HL-60 (cell line): ENCODE results near the gene CAMK1D.
"Not testable (repeated sequence)": the region's sequence is repeated elsewhere in the genome, so short reads cannot be mapped to it uniquely, and the experiment has no call there.

Experiments
- DNase-seq, 2 experiments: peaks; one replicate each; pipeline ENCODE4 v3.0.0-alpha.2; 2010 to 2020; ENCODE audit warnings: low read depth in 1 of 2, low spot score in 1 of 2
- H3K27ac ChIP-seq: fragments of 250-450 bp; sonication (Bioruptor Pico); replicated peaks from 2 replicates; pipeline ENCODE4 v1.5.1; 2020; ENCODE audit warnings: mild to moderate bottlenecking, moderate library complexity
- H3K27me3 ChIP-seq: fragments of 250-450 bp; sonication (Bioruptor Pico); 2 replicates; pipeline ENCODE4 v1.5.1; 2021; ENCODE audit warnings: mild to moderate bottlenecking, moderate library complexity; ENCODE audit not compliant: insufficient read depth, poor library complexity, severe bottlenecking
- H3K4me3 ChIP-seq: replicated peaks from 2 replicates; pipeline ENCODE4 v1.5.1; 2011; ENCODE audit warnings: mild to moderate bottlenecking, control low read depth, low read length; ENCODE audit not compliant: insufficient read depth
- GABPA ChIP-seq: IDR thresholded peaks from 2 replicates; pipeline ENCODE4 v1.6.1; 2012; ENCODE audit warnings: low read depth
- POLR2AphosphoS5 ChIP-seq: IDR thresholded peaks from 2 replicates; pipeline ENCODE4 v1.6.1; 2012; ENCODE audit warnings: low read depth
- SPI1 ChIP-seq: IDR thresholded peaks from 2 replicates; pipeline ENCODE4 v1.6.1; 2012; ENCODE audit warnings: low read depth, mild to moderate bottlenecking, borderline replicate concordance
- TF ChIP-seq, protein P1 (sequence below): IDR thresholded peaks from 2 replicates; pipeline ENCODE4 v1.6.1; 2012; ENCODE audit warnings: low read depth; ENCODE audit not compliant: insufficient replicate concordance
- TF ChIP-seq, protein P2 (sequence below): IDR thresholded peaks from one replicate; pipeline ENCODE4 v1.5.1; 2011; ENCODE audit warnings: low read length, control low read depth, inconsistent platforms; ENCODE audit not compliant: insufficient read depth

The CAMK1D gene

DNA sequence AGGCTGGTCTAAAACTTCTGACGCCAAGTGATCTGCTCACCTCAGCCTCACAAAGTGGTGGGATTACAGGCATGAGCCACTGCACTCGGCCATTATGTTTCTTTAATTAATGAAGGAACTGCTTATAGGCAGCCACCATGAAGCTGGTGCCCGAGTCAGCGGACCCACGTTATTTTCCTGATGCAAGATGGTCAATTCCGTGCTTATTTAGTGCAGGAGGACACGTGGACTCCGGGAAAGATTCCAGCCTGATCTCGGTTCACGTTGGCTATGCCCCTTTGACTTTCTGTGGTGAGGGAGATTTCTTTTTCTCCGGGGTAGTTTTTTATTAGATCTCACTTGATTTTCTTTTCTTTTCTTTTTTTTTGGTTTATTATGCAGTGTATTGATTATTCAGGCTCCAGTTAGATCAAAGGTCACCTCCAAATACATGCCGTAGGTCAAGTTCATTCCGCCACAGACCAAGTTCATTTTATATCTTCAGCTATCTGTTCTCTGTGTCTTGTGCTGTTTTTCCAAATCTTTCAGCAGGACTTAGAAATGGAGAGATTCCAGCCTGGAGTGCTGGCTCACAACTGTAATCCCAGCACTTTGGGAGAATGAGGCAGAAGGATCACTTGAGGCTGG is 8.3 kb downstream of the CAMK1D start:
- TF ChIP-seq, protein P1, sequence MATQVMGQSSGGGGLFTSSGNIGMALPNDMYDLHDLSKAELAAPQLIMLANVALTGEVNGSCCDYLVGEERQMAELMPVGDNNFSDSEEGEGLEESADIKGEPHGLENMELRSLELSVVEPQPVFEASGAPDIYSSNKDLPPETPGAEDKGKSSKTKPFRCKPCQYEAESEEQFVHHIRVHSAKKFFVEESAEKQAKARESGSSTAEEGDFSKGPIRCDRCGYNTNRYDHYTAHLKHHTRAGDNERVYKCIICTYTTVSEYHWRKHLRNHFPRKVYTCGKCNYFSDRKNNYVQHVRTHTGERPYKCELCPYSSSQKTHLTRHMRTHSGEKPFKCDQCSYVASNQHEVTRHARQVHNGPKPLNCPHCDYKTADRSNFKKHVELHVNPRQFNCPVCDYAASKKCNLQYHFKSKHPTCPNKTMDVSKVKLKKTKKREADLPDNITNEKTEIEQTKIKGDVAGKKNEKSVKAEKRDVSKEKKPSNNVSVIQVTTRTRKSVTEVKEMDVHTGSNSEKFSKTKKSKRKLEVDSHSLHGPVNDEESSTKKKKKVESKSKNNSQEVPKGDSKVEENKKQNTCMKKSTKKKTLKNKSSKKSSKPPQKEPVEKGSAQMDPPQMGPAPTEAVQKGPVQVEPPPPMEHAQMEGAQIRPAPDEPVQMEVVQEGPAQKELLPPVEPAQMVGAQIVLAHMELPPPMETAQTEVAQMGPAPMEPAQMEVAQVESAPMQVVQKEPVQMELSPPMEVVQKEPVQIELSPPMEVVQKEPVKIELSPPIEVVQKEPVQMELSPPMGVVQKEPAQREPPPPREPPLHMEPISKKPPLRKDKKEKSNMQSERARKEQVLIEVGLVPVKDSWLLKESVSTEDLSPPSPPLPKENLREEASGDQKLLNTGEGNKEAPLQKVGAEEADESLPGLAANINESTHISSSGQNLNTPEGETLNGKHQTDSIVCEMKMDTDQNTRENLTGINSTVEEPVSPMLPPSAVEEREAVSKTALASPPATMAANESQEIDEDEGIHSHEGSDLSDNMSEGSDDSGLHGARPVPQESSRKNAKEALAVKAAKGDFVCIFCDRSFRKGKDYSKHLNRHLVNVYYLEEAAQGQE = no peak
- TF ChIP-seq, protein P2, sequence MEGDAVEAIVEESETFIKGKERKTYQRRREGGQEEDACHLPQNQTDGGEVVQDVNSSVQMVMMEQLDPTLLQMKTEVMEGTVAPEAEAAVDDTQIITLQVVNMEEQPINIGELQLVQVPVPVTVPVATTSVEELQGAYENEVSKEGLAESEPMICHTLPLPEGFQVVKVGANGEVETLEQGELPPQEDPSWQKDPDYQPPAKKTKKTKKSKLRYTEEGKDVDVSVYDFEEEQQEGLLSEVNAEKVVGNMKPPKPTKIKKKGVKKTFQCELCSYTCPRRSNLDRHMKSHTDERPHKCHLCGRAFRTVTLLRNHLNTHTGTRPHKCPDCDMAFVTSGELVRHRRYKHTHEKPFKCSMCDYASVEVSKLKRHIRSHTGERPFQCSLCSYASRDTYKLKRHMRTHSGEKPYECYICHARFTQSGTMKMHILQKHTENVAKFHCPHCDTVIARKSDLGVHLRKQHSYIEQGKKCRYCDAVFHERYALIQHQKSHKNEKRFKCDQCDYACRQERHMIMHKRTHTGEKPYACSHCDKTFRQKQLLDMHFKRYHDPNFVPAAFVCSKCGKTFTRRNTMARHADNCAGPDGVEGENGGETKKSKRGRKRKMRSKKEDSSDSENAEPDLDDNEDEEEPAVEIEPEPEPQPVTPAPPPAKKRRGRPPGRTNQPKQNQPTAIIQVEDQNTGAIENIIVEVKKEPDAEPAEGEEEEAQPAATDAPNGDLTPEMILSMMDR = no peak
- TF ChIP-seq GABPA (no peak), SPI1 (no peak), POLR2AphosphoS5 (no peak)
- H3K27me3 ChIP-seq = no peaks in the 10 kb centered on the region
- DNase-seq = no peak
- H3K27ac ChIP-seq = no peak overlapping the region
- no peak overlapping the region for H3K4me3 ChIP-seq

DNA sequence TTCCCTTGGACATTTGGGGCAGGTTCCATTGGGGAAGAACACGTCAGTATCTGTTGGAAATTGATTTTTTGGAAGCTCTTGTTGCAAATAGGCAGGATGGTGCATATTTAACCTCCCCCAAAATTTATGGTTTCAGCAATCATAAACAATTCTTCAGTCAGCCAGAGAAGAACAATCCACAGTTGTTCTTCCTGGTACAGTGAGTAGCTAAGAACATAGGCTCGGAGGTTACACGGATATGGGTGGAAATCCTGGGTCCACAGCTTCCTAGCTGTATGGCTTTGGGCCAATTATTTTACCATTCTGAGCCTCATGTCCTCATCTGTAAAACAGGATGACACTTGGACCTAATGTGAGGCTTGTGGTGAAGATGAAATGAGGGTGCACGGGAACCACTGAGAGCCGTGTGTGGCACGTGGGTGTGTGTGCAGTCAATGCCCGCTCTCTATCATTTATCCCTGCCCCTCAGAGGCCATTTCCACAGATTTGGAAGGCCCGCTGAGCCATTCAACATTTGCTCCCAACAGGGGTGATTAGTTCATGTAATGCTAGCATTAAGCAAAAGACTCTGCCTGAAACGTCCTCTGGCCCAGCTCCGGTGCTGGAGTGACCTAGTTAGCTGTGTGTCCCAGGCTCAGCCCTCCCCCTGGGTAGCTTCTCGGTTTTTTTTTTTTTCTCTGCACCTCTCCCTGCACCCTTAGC is 9.7 kb downstream of the CAMK1D start:
- H3K4me3 ChIP-seq = no peak overlapping the region
- TF ChIP-seq, protein P2 = no peak
- no peak for TF ChIP-seq GABPA
- TF ChIP-seq, protein P1 = no peak
- no peak for TF ChIP-seq SPI1
- no peak for TF ChIP-seq POLR2AphosphoS5
- no peaks in the 10 kb centered on the region for H3K27me3 ChIP-seq
- no peak overlapping the region for H3K27ac ChIP-seq
- no peak for DNase-seq

DNA sequence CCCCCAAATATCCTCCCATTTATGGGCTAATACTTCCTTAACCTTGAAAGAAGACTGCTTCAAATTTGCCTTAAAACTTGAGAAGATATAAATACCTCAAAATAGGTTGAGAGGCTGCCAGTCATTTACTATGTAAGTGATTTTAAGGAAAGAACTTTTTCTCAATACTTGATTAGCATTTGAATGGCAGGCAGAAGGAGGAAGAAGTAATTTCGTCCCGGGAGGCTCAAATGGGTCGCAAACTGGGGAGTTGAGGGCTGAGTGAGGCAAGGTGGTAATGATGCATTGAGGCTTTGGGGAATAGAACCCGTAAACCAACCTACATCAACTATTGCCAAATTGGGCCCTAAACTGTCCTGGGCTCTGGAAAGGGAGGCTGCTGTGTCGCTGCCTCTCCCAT is 11.1 kb downstream of the CAMK1D start:
- H3K27ac ChIP-seq = no peak overlapping the region
- no peaks in the 10 kb centered on the region for H3K27me3 ChIP-seq
- H3K4me3 ChIP-seq = no peak overlapping the region
- no peak for DNase-seq
- no peak for TF ChIP-seq POLR2AphosphoS5
- no peak for TF ChIP-seq GABPA
- TF ChIP-seq SPI1 = no peak
- TF ChIP-seq, protein P2 = no peak
- TF ChIP-seq, protein P1 = no peak

DNA sequence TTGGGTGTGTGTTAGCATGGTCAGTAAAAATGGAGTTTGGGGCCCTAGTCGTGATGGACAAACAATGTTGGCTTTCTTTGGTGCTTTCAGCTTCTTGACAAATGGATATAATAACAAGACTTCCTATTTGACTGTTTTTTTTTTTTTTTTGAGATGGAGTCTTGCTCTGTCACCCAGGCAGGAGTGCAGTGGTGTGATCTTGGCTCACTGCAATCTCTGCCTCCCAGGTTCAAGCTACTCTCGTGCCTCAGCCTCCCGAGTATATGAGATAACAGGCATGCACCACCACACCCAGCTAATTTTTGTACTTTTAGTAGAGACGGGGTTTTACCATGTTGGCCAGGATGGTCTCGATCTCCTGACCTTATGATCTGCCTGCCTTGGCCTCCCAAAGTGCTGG is 11.8 kb downstream of the CAMK1D start:
- not testable (repeated sequence) for DNase-seq, H3K27ac ChIP-seq, H3K27me3 ChIP-seq, H3K4me3 ChIP-seq
